Aorta (tissue), 5 donors: ENCODE data around the gene TSC22D4. TPM values are rescaled to one million over a fixed set of nuclear protein-coding genes. Genes with fewer than 3 reads are reported as not detected.
A peak's percentile ranks its signal among the peaks of the same experiment; 100 is the strongest.

Source experiments
- ATAC-seq: fragments of 200-7000 bp; cut with Tn5 transposase; one replicate; pipeline ENCODE4 v1.9.1; 2022; ENCODE audit warnings: moderate library complexity; ENCODE audit not compliant: low FRiP score
- DNase-seq, 2 donors: peaks; one replicate each; pipeline ENCODE4 v3.0.0-alpha.2; 2020
- H3K27ac ChIP-seq, 2 donors: one replicate each; pipeline ENCODE4 v1.5.1; 2013; ENCODE audit warnings: low read length in 2 of 2, mild to moderate bottlenecking in 2 of 2, moderate library complexity in 2 of 2, control low read depth in 1 of 2, inconsistent platforms in 1 of 2, low read depth in 1 of 2
- H3K27me3 ChIP-seq, 2 donors: one replicate each; pipeline ENCODE4 v1.6.1; 2013; ENCODE audit warnings: control low read depth in 1 of 2, low read length in 1 of 2, mild to moderate bottlenecking in 1 of 2, moderate library complexity in 1 of 2; ENCODE audit not compliant: insufficient read depth in 2 of 2, control insufficient read depth in 1 of 2
- H3K36me3 ChIP-seq, 2 donors: one replicate each; pipeline ENCODE4 v1.6.1; 2013; ENCODE audit warnings: control low read depth in 1 of 2, low read length in 1 of 2, mild to moderate bottlenecking in 1 of 2; ENCODE audit not compliant: insufficient read depth in 2 of 2, control insufficient read depth in 1 of 2
- H3K4me1 ChIP-seq, 2 donors: one replicate each; pipeline ENCODE4 v1.6.1; 2013; ENCODE audit warnings: low read length in 2 of 2, control low read depth in 1 of 2, mild to moderate bottlenecking in 1 of 2, moderate library complexity in 1 of 2; ENCODE audit not compliant: insufficient read depth in 2 of 2, control insufficient read depth in 1 of 2
- H3K4me3 ChIP-seq, 2 donors: one replicate each; pipeline ENCODE4 v1.5.1; 2013; ENCODE audit warnings: low read length in 2 of 2, control low read depth in 1 of 2, mild to moderate bottlenecking in 1 of 2
- H3K9me3 ChIP-seq: one replicate; pipeline ENCODE4 v1.6.1; 2013; ENCODE audit warnings: mild to moderate bottlenecking, low read length; ENCODE audit not compliant: control insufficient read depth
- WGBS, 2 donors: extraction: QIAGEN DNeasy Blood & Tissue Kit; methylation state at CpG; one replicate each; pipeline ENCODE4 v1.1.7; 2013; 5-methylcytosine and 5-hydroxymethylcytosine counted together
- intact Hi-C, 2 donors: fragments of 100-400 bp; cut with DNase I; formaldehyde crosslinking; loops; one replicate each; pipeline versions ENCODE4 v1.14.2 to v1.15.0; 2022
- polyA plus RNA-seq, 2 donors: library from polyadenylated mRNA; stranded (reverse); fragments of 200-250 nt; gene quantifications; one replicate each; pipeline ENCODE4 v1.2.3, GENCODE V29; 2013
- total RNA-seq, 2 donors: library from RNA; stranded (reverse); fragmentation: NEBNext Ultra II Directional; extraction: Animal tissue kit (Norgen Biotek cat#: 25700); gene quantifications; one replicate each; pipeline ENCODE4 v1.2.1, GENCODE V29; 2021
- donor health status: healthy with polysubstance abuse.
- donor health status: Bipolar disorder and iron deficiency.
- donor health status: DM: no; HTN: no; CAD: no.
- donor health status: DM: no; HTN: no; CAD: no.
- donor health status: DM: yes; HTN: yes; CAD: no.

Gene TSC22D4
- total and polyA plus RNA-seq, 4 donors: 18.8 to 46.5 (median 33.3) TPM

DNA sequence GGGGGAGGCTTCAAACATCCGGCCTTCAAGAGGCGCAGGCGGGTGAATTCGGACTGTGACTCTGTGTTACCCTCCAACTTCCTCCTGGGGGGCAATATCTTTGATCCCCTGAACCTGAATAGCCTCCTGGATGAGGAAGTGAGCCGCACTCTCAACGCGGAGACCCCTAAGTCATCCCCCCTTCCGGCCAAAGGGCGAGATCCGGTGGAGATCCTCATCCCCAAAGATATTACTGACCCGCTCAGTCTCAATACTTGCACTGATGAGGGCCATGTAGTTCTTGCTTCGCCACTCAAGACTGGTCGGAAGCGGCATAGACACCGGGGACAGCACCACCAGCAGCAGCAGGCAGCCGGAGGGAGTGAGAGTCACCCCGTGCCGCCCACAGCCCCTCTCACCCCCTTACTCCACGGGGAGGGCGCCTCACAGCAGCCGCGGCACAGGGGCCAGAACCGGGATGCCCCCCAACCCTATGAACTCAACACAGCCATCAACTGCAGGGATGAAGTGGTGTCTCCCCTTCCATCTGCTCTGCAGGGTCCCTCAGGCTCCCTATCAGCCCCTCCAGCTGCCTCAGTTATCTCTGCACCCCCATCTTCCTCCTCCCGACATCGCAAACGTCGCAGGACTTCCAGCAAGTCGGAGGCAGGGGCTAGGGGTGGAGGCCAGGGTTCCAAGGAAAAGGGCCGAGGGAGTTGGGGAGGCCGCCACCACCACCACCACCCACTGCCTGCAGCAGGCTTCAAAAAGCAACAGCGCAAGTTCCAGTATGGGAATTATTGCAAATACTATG is 48.3 kb downstream of the TSC22D4 start:
- ATAC-seq: no peak
- Histone ChIP-seq H3K36me3 (no peaks in the 10 kb centered on the region), H3K27me3 (no peaks in the 10 kb centered on the region), H3K27ac (peak overlapping the region in 1 of 2 donors; percentile 34), H3K9me3 (no peaks in the 10 kb centered on the region), H3K4me1 (no peaks in the 10 kb centered on the region), H3K4me3 (peak overlapping the region; percentile 48 to 72)
- intact Hi-C loops: no loop called here
- WGBS, 2 donors: 28% methylated on average over 31 of the region's 31 CpGs
- peak; percentile 55 to 77 for DNase-seq

DNA sequence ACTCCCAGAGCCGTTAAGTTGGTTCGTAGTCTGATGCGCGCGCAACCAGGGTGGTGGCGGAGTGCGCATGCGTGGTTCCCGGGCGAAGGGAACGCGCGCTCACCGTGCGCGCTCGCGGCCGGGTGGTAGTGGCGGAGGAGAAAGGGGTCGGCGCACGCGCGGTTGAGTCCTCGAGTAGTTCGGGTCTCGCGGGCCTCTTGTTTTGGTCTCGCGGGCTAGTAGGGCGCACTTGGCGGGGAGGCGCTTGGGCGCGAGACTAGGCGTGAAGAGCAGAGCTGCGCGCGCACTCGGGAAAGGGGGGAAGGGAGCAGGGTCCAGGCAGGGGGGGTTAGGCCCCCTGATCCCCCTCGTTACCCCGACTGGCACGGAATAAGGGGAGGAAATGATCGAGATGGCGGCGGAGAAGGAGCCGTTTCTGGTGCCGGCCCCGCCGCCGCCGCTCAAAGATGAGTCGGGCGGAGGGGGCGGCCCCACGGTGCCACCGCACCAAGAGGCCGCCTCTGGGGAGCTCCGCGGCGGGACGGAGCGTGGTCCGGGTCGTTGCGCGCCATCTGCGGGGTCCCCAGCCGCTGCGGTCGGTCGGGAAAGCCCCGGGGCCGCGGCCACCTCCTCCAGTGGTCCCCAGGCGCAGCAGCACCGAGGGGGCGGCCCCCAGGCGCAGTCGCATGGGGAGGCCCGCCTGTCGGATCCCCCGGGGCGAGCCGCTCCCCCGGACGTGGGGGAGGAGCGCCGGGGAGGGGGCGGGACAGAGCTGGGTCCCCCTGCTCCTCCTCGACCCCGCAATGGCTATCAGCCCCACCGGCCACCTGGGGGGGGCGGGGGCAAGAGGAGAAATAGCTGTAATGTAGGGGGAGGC is 49.1 kb downstream of the TSC22D4 start, which contains the start of gene MEPCE:
Gene MEPCE, plus strand, starts transcription at position 195 of the 856 bp plus-strand sequence. Its CDS starts 188 bp downstream, at position 383.
- Histone ChIP-seq H3K36me3 (no peaks in the 10 kb centered on the region), H3K27ac (peak within 1 kb of the TSS; percentile 71 to 98), H3K4me1 (no peaks in the 10 kb centered on the region), H3K4me3 (peak within 1 kb of the TSS; percentile 62 to 72), H3K27me3 (no peaks in the 10 kb centered on the region), H3K9me3 (no peaks in the 10 kb centered on the region)
- 0 to 1% methylated on average over 70 to 95 of the region's 95 CpGs for WGBS, 2 donors
- DNase-seq (peak; percentile 98 to 99), ATAC-seq (peak; percentile 88)
- intact Hi-C loops: no loop called here

DNA sequence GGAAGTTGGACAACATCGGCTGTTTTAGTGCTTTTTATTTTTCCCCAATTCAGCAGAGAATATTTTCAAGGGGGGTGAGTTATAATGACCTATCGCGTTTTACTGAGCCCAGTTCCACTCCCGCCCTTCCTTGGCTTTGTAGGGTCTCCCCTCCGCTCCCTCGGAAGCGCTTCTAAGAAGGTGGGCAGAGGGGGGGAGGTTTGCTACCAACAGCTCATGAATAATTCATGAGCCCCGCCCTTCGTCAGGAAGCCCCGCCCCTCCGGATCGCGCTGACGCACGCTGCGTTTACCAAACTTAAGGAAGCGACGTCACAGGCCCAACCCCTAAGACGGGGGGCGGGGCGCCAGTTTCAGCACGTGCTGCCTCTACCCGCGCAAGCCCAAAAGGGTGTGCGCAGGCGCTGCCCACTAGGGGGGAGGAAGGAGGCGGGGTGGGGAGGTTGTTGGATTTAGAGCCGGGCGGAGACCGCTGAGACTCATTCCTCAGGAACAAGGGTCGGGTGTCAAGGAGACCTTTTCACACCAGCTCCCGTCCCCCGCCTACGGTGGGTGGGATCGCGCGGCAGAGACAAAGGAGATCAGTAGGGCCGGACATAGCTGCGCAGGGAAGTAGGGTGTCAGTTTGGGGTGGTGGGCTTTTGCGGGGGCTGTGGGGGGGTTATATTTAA is 49.9 kb downstream of the TSC22D4 start:
- peak overlapping the region; percentile 71 to 98 for H3K27ac ChIP-seq
- H3K4me3 ChIP-seq: peak overlapping the region; percentile 62 to 72
- H3K4me1 ChIP-seq: no peaks in the 10 kb centered on the region
- ATAC-seq (peak; percentile 93), DNase-seq (peak; percentile 100)
- 0 to 1% methylated on average over 39 to 40 of the region's 40 CpGs for WGBS, 2 donors
- no peaks in the 10 kb centered on the region for H3K9me3 ChIP-seq
- no peaks in the 10 kb centered on the region for H3K27me3 ChIP-seq
- H3K36me3 ChIP-seq: no peaks in the 10 kb centered on the region
- intact Hi-C loops: no loop called here

DNA sequence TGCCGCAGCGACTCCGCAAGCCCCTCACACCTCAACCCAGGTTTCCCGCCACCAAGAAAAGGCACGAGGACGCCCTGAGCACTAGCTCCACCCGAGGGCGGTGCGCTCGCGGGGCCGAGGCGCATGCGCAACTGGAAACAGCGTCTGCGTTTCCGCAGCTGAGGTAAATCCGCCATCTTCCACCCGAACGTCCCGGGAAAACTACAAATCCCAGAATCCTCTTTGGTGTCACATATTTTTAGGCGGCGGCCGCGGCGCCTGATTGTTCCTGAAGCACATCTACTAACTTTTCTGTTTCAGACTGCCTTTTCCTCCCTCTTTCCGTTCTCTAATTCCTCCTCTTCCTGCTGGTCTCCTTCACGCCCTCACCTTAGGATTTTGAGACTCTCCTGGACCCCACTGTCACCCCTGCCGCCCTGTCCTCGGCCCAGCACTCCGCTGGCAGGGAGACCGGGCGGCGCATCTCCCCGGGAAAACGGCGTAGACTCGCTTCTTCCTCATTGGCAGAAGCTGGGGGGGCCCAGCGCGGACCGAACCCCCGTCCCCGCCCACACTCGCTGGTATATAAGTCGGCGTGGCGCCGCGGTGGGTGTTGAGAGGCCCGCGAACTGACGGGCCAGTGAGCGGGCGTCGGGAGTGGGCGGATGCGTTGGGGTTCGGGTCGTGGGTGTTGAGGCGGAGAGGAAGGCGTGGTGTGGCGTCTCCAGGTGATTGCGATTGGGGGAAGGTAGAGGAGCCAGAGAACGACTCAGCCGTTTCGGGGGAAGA is 50.6 kb downstream of the TSC22D4 start, which contains the start of gene ZCWPW1:
Gene ZCWPW1, minus strand, starts transcription at position 505 of the 768 bp plus-strand sequence. CDS start 8,054 bp downstream, outside the sequence.
- Histone ChIP-seq H3K9me3 (no peaks in the 10 kb centered on the region), H3K4me1 (no peaks in the 10 kb centered on the region), H3K36me3 (no peaks in the 10 kb centered on the region), H3K27me3 (no peaks in the 10 kb centered on the region), H3K27ac (peak within 1 kb of the TSS; percentile 71 to 98), H3K4me3 (peak within 1 kb of the TSS; percentile 62 to 72)
- ATAC-seq: peak; percentile 89
- peak; percentile 98 for DNase-seq
- intact Hi-C loops: no loop called here
- 0% methylated on average over 66 of the region's 66 CpGs for WGBS, 2 donors

DNA sequence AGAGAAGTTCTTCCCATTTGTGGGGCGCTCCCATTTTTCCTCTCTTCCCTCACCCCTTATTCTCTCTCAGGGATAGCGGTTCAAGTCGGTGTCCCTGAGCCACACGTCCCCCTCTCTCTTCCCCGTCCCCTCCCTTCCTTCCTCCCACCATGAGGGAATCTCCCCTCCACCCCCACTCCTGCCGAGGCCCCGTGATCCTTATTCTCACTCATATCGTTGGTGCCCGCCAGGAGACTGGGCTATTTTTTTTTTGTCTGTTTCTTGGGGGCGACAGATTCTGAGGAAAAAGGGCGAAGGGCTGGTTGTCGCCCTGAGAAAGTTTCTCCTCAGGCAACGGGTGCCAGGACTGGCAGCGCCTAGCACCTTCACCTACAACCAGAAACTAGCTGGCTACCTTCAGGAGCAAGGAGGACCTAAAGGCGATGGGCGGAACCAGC is 51.2 kb downstream of the TSC22D4 start:
- DNase-seq (no peak), ATAC-seq (no peak)
- no peak overlapping the region for H3K4me3 ChIP-seq
- H3K27me3 ChIP-seq: no peaks in the 10 kb centered on the region
- H3K36me3 ChIP-seq: no peaks in the 10 kb centered on the region
- intact Hi-C loops: no loop called here
- H3K27ac ChIP-seq: no peak overlapping the region
- H3K4me1 ChIP-seq: no peaks in the 10 kb centered on the region
- WGBS, 2 donors: 39 to 45% methylated on average over 16 of the region's 16 CpGs
- H3K9me3 ChIP-seq: no peaks in the 10 kb centered on the region

DNA sequence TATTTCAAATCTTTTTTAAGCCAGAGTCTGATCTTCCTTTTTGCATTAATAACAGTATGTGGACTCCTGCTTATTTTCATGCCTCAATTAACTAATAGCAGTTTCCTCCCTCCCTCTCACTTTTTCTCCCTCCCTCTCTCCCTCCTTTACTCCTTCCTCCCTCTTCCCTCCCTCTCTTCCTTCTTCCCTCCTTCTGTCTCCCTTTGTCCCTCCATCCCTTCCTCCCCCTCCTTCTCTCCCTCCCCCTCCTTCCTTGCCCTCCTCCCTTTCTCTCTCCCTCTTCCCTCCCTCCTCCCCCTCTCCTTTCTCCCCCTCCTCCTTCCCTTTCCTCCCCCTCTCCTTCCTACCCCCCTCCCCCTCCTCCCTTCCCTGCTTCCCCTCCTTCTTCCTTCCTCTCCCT is 52.5 kb downstream of the TSC22D4 start:
- H3K4me1 ChIP-seq: no peaks in the 10 kb centered on the region
- intact Hi-C loops: no loop called here
- DNase-seq: no peak

DNA sequence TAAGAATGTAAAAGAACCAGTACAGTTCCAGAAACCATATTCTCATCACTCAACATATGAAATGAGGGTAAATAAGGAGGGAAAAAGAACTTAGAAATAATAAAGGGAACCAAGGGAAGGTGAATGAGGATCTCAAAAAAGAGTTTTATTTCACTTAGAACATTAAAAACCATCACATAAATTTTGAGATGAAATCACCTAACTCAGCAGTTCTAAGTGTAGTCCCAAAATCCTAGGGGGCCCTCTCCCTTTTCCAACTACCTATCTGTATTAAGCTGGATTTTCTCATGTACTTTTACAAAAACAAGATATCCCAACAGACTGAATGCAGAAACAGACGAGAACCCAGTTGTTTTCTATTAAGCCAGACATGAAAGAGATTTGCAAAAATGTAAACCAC is 53.7 kb downstream of the TSC22D4 start:
- H3K36me3 ChIP-seq: no peaks in the 10 kb centered on the region
- no peak overlapping the region for H3K27ac ChIP-seq
- H3K4me3 ChIP-seq: no peak overlapping the region
- no peaks in the 10 kb centered on the region for H3K4me1 ChIP-seq
- no peaks in the 10 kb centered on the region for H3K9me3 ChIP-seq
- WGBS, 2 donors: 53 to 54% methylated on average over 1 of the region's 1 CpG
- intact Hi-C loops: no loop called here
- H3K27me3 ChIP-seq: no peaks in the 10 kb centered on the region
- ATAC-seq: no peak
- DNase-seq: no peak

More for the DNA sequence above, 52.5 kb downstream of the TSC22D4 start:
- ATAC-seq: no peak
- Histone ChIP-seq H3K4me3 (no peak overlapping the region), H3K9me3 (no peaks in the 10 kb centered on the region), H3K36me3 (no peaks in the 10 kb centered on the region), H3K27ac (no peak overlapping the region), H3K27me3 (no peaks in the 10 kb centered on the region)

DNA sequence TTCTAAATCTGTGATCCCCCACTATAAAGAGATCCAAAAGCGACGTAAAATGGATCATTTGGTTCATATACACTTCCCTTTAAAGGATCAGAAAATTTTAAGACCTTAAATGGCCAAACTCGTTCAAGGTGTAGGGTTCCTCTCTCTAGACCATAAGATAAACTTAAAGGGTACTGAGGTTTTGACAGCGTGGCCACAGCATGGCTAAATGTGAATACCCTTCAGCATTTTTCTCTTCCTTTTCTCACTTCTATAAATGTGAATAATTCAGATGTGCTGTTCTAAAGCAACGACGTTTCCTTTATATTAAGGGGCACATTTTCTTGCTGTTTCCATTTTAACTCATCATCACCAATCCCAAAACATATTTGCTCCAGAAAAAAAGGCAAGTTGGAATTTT is 55.7 kb downstream of the TSC22D4 start:
- no peaks in the 10 kb centered on the region for H3K4me1 ChIP-seq
- no peaks in the 10 kb centered on the region for H3K27me3 ChIP-seq
- DNase-seq: no peak
- no peak overlapping the region for H3K4me3 ChIP-seq
- 89 to 91% methylated on average over 6 of the region's 6 CpGs for WGBS, 2 donors
- no peaks in the 10 kb centered on the region for H3K36me3 ChIP-seq
- ATAC-seq: no peak
- H3K27ac ChIP-seq: no peak overlapping the region
- no peaks in the 10 kb centered on the region for H3K9me3 ChIP-seq
- intact Hi-C loops: no loop called here
